OCI-LY3 (cell line): ENCODE measurements around the gene ZSCAN5C.

Experiments
- EZH2phosphoT487 ChIP-seq: fragments of 200-600 bp; shearing (Covaris generic); IDR thresholded peaks from 2 replicates; pipeline ENCODE4 v1.6.1; 2018; ENCODE audit warnings: antibody characterized with exemption, mixed run types, low read depth
- TF ChIP-seq, protein P1 (sequence below): fragments of 200-600, 300-600 bp; sonication (generic); IDR thresholded peaks from 2 replicates; pipeline ENCODE4 v1.5.1; 2014; ENCODE audit warnings: antibody characterized with exemption, low read length, low read depth

DNA sequence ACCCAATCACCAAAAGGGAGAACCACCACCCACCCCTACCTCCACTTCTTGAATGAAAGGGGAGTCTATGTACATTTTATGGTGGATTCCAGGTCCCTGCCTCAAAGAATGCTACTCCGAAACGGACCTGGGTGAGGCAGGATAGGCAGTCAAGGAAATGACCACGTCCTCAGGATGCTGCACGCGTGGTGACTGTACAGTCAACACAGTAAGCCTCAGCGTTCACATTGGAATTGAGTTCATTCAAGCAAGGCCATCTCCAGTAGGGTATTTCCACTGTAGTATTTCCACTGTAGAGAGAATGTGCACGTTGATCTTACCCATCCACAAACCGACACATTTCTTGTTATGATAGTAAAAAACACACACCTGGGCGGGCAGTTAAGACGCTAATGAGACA is 16.9 kb downstream of the ZSCAN5C start:
- TF ChIP-seq, protein P1, sequence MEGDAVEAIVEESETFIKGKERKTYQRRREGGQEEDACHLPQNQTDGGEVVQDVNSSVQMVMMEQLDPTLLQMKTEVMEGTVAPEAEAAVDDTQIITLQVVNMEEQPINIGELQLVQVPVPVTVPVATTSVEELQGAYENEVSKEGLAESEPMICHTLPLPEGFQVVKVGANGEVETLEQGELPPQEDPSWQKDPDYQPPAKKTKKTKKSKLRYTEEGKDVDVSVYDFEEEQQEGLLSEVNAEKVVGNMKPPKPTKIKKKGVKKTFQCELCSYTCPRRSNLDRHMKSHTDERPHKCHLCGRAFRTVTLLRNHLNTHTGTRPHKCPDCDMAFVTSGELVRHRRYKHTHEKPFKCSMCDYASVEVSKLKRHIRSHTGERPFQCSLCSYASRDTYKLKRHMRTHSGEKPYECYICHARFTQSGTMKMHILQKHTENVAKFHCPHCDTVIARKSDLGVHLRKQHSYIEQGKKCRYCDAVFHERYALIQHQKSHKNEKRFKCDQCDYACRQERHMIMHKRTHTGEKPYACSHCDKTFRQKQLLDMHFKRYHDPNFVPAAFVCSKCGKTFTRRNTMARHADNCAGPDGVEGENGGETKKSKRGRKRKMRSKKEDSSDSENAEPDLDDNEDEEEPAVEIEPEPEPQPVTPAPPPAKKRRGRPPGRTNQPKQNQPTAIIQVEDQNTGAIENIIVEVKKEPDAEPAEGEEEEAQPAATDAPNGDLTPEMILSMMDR, result no peak
- TF ChIP-seq EZH2phosphoT487, result no peak
